ENCODE data around the gene LRP10. TPM values are rescaled to one million over a fixed set of nuclear protein-coding genes. Genes with fewer than 3 reads are reported as not detected.

LRP10 gene
- total RNA-seq, 1 donor from 2014 or later = 171 TPM

GRCh38 chr14:22837114-22837749 lies 34.3 kb upstream of the LRP10 start:
- H3K4me3 Mint-ChIP-seq (ENCODE audit: unreplicated experiment) = peak overlapping the region; percentile 100
- peaks cover 42% of the 10 kb centered on the region for H3K4me1 Mint-ChIP-seq (ENCODE audit: unreplicated experiment)
- H3K36me3 Mint-ChIP-seq (ENCODE audit: unreplicated experiment) = peaks cover 28% of the 10 kb centered on the region
- H3K27me3 Mint-ChIP-seq (ENCODE audit: unreplicated experiment) = no peaks in the 10 kb centered on the region
- TF ChIP-seq CTCF (IDR thresholded peaks at IDR 0.05) = no peak
- no peaks in the 10 kb centered on the region for H3K9me3 Mint-ChIP-seq (ENCODE audit: unreplicated experiment)
- H3K27ac Mint-ChIP-seq (ENCODE audit: unreplicated experiment) = peak overlapping the region; percentile 98
- DNase-seq (ENCODE audit: extremely low spot score, unreplicated experiment) = no peak

- no peaks in the 10 kb centered on the region for H3K9me3 Mint-ChIP-seq (ENCODE audit: unreplicated experiment)
- H3K36me3 Mint-ChIP-seq (ENCODE audit: unreplicated experiment) = peaks cover 35% of the 10 kb centered on the region
- peak overlapping the region; percentile 100 for H3K4me3 Mint-ChIP-seq (ENCODE audit: unreplicated experiment)
- DNase-seq (ENCODE audit: extremely low spot score, unreplicated experiment) = no peak
- H3K27me3 Mint-ChIP-seq (ENCODE audit: unreplicated experiment) = no peaks in the 10 kb centered on the region
- H3K27ac Mint-ChIP-seq (ENCODE audit: unreplicated experiment) = peak overlapping the region; percentile 98
- H3K4me1 Mint-ChIP-seq (ENCODE audit: unreplicated experiment) = peaks cover 42% of the 10 kb centered on the region
- no peak for TF ChIP-seq CTCF (IDR thresholded peaks at IDR 0.05)
Observed at GRCh38 chr14:22837750-22838538, 33.6 kb upstream of the LRP10 start.

- Mint-ChIP-seq H3K4me1 (ENCODE audit: unreplicated experiment) (peaks cover 42% of the 10 kb centered on the region), H3K27me3 (ENCODE audit: unreplicated experiment) (no peaks in the 10 kb centered on the region), H3K4me3 (ENCODE audit: unreplicated experiment) (peak overlapping the region; percentile 100), H3K36me3 (ENCODE audit: unreplicated experiment) (peaks cover 39% of the 10 kb centered on the region), H3K9me3 (ENCODE audit: unreplicated experiment) (no peaks in the 10 kb centered on the region), H3K27ac (ENCODE audit: unreplicated experiment) (peak overlapping the region; percentile 98)
- no peak for TF ChIP-seq CTCF (IDR thresholded peaks at IDR 0.05)
- no peak for DNase-seq (ENCODE audit: extremely low spot score, unreplicated experiment)
Observed at GRCh38 chr14:22838631-22839041, 32.9 kb upstream of the LRP10 start.

GRCh38 chr14:22839159-22839779 lies 32.3 kb upstream of the LRP10 start:
- peak overlapping the region; percentile 98 for H3K27ac Mint-ChIP-seq (ENCODE audit: unreplicated experiment)
- peaks cover 42% of the 10 kb centered on the region for H3K4me1 Mint-ChIP-seq (ENCODE audit: unreplicated experiment)
- peaks cover 38% of the 10 kb centered on the region for H3K36me3 Mint-ChIP-seq (ENCODE audit: unreplicated experiment)
- TF ChIP-seq CTCF (IDR thresholded peaks at IDR 0.05) = no peak
- no peaks in the 10 kb centered on the region for H3K9me3 Mint-ChIP-seq (ENCODE audit: unreplicated experiment)
- H3K4me3 Mint-ChIP-seq (ENCODE audit: unreplicated experiment) = peak overlapping the region; percentile 100
- H3K27me3 Mint-ChIP-seq (ENCODE audit: unreplicated experiment) = no peaks in the 10 kb centered on the region
- no peak for DNase-seq (ENCODE audit: extremely low spot score, unreplicated experiment)

- Mint-ChIP-seq H3K36me3 (ENCODE audit: unreplicated experiment) (peaks cover 51% of the 10 kb centered on the region), H3K27ac (ENCODE audit: unreplicated experiment) (no peak overlapping the region), H3K27me3 (ENCODE audit: unreplicated experiment) (no peaks in the 10 kb centered on the region), H3K4me1 (ENCODE audit: unreplicated experiment) (peaks cover 47% of the 10 kb centered on the region), H3K9me3 (ENCODE audit: unreplicated experiment) (no peaks in the 10 kb centered on the region), H3K4me3 (ENCODE audit: unreplicated experiment) (no peak overlapping the region)
- no peak for DNase-seq (ENCODE audit: extremely low spot score, unreplicated experiment)
- no peak for TF ChIP-seq CTCF (IDR thresholded peaks at IDR 0.05)
Observed at GRCh38 chr14:22841311-22841710, 30.2 kb upstream of the LRP10 start.
